Stromal cell of bone marrow (primary cell): ENCODE results near the gene KCNE2.
A peak's percentile ranks its signal among the peaks of the same experiment; 100 is the strongest.
"Not testable (repeated sequence)": the region's sequence is repeated elsewhere in the genome, so short reads cannot be mapped to it uniquely, and the experiment has no call there.

Experiments
- DNase-seq: peaks from one replicate; pipeline ENCODE4 v3.0.0-alpha.2; 2012; ENCODE audit warnings: low read depth

Gene KCNE2

GRCh38 chr21:34353182-34353581 lies 10.6 kb upstream of the KCNE2 start:
- no peak for DNase-seq

DNA sequence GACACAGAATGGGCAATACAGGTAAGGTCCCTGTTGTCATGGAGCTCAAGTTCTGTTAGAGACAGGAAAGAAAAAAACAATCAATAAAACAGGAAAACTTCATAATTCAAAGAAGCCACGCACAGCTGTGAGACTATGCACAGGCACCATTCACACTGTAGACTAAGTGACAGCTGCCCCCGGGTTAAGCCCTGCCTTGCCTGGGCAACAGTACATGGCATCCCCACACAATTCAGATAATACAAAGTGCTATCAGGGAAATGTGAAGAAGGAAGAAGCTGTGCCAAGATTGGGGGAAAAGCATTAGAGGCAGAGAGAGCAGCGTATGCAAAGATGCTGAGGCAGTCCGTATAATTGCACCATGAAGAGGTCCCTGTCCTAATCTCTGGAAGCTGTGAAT lies 9.0 kb upstream of the KCNE2 start:
- no peak for DNase-seq

GRCh38 chr21:34355570-34355969 lies 8.2 kb upstream of the KCNE2 start:
- DNase-seq = no peak

GRCh38 chr21:34357889-34358288 lies 5.9 kb upstream of the KCNE2 start:
- no peak for DNase-seq

GRCh38 chr21:34358866-34359265 lies 4.9 kb upstream of the KCNE2 start:
- no peak for DNase-seq

GRCh38 chr21:34360488-34361241 lies 3.1 kb upstream of the KCNE2 start:
- no peak for DNase-seq

DNA sequence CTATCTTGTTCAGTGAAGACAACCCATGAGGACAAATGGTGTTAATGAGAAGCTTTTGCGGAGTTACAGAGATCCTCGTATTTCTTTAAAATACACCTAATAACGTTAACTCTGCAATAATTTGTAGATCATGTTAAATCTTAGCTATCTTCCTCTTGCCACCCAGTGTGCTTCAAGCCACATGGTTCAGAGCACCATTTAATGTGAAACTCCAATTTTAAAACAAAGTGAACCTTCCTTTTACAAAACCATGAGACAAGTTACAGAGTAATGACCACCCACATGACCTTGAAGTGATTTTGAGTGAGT lies 1.7 kb upstream of the KCNE2 start:
- no peak for DNase-seq

DNA sequence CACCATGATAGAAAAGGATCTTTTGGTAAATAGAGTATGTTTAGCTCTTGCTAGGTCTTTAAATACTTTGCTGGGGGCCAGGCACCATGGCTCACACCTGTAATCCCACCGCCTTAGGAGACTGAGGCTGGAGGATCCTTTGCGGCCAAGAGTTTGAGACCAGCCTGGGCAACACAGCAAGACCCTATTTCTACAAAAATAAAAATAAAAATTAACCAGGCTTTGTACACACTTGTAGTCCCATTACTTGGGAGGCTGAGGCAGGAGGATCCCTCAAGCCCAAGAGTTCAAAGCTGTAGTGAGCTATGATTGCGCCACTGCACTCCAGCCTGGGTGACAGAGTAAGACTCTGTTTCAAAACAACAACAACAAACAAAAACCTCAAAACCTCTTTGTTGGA lies 1.1 kb upstream of the KCNE2 start:
- DNase-seq = no peak

- no peak for DNase-seq
Measured at GRCh38 chr21:34364921-34365320, 1.1 kb downstream of the KCNE2 start.

GRCh38 chr21:34365809-34366208 lies 2.0 kb downstream of the KCNE2 start:
- no peak for DNase-seq

DNA sequence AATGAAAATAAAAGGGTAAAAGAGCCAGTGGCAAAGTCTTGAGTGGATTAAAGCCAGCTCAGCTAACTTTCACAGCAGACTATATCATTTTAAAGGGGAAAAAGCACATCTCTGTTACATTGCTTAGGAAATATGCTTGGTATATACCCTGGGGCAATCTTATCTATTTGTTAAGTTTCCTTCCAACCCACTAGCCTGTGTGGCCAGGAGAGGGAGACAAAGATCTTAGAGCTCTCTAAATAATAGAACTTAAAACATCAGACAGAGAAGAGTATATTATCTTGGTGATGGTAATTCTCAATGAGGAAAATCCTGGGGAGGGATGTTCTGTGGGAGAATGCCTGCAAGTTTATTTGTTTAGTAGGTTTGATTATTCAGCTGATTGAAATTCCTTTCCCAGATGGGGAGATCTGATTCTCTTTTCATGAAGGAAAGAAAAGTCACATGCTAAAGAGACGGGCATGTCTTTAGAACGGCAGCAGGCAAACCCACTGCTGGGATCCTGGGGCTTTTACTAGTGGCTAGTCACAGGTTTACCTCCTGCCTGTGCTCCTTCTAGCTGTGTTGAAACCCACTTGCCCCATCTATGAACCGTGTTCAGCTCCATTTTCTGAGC lies 3.6 kb downstream of the KCNE2 start:
- DNase-seq = peak; percentile 45

DNA sequence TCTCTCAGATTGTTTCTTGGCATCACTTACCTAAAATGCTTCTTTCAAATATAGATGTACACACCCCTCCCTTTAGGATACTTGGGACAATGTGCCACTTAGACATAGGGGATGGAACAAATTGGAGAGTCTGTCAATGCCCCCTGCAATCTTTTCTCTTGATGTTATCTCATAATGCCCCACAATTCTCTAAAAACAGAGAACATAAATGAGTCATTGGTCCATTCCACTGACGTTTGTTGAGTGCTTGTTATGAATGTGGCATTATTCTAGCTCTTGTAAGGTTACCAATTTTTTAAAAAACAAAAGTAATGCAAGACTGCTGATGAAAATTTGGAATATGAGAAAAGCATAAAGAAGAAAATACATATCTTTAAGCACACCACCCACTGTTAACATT lies 5.9 kb downstream of the KCNE2 start:
- DNase-seq = no peak

DNA sequence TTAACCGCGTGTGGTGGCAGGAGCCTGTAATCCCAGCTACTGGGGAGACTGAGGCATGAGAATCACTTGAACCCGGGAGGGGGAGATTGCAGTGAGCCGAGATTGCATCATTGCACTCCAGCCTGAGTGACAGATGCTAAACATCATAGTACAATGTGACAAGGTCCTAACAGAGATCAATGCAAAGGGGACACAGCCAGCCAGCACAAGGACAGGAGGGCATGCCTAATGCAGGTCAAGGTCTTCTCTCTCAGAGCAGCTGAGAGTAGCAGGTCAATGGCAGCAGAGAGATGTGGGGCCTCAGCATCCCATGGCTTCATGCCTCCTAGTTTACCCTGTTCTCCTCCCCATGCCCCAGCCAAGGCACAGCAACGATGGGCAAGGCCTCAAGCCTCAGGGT lies 8.5 kb downstream of the KCNE2 start:
- DNase-seq = no peak

GRCh38 chr21:34374462-34374861 lies 10.7 kb downstream of the KCNE2 start:
- not testable (repeated sequence) for DNase-seq

DNA sequence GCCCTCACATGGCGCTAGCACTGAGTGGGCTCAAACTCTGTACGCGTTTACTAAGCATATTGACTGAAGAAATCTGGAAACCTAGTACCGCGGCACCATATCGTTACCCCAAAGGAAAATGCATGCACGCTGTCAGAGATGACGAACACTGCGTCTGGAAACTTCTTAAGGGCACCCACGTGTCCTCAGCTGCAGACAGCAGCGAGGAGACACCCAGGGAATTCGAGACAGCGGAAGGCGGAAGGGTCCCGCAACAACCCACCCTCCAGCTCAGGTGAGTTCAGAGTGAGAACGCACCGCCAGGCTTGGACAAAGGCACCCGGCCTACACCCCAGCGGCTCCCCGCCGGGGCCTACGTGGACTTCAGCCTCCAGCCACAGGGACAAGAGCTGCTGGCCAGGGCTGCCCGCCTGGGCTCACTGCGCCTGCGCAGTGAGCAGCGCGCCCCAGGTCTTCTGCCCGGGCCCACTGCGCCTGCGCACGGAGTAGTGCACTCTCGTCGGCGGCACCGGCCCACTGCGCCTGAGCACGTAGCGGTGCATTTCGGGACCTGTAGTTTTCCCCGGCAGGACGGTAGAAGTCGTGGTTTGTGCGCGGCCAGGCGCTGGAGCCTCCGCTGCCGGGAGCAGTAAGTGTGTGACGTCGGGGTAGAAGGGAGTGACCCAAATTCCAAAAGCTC lies 11.3 kb downstream of the KCNE2 start, which contains the start of gene SMIM11:
SMIM11 (plus strand) TSS at position 568 of the 679 bp plus-strand sequence. CDS start 3,998 bp downstream, outside the sequence.
- not testable (repeated sequence) for DNase-seq

- DNase-seq = not testable (repeated sequence)
Measured at GRCh38 chr21:34375619-34375972, 11.8 kb downstream of the KCNE2 start.

- DNase-seq = not testable (repeated sequence)
Measured at GRCh38 chr21:34383138-34383537, 19.3 kb downstream of the KCNE2 start.

- not testable (repeated sequence) for DNase-seq
Measured at GRCh38 chr21:34383724-34384415, 20.1 kb downstream of the KCNE2 start.

GRCh38 chr21:34400522-34400921 lies 36.7 kb downstream of the KCNE2 start:
- not testable (repeated sequence) for DNase-seq

DNA sequence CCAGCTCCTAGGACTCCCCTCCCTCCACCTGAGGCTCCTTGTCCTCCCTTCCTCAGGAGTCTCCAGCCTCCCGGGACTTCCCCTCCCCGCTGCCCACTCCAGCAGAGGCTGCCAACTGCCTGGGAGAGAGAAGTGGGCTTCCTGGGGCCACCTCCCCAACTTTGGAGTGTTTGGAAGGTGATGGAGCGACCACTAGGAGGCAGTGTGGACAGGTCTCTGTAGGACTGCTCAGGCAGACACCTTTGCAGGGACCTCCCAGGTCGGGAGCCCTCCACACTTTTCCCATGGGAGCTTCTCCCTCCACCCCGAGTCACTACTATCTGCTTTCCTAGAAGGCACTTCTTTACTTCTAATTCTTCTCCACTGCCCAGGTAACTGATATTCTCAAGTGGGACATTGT lies 40.9 kb downstream of the KCNE2 start:
- not testable (repeated sequence) for DNase-seq

DNA sequence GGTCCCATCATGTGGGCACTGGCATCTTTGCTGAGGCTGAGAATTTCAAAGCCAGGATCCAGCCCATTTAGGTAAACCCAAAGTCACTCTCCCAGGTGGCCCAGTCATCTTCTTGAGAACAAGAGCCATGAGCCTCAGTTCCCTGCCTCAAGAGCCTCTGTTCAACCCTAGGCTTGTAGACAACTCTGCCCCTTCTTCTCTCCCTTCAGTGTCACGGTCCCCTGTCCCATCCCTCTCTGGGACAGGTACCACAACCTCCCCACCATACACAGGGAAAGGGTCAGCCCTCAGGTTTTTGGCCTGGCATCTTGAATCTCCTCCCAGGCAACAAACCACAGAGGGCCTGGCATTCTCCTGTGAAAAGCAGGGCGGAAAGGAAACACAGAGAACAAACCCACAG lies 41.9 kb downstream of the KCNE2 start:
- not testable (repeated sequence) for DNase-seq

DNA sequence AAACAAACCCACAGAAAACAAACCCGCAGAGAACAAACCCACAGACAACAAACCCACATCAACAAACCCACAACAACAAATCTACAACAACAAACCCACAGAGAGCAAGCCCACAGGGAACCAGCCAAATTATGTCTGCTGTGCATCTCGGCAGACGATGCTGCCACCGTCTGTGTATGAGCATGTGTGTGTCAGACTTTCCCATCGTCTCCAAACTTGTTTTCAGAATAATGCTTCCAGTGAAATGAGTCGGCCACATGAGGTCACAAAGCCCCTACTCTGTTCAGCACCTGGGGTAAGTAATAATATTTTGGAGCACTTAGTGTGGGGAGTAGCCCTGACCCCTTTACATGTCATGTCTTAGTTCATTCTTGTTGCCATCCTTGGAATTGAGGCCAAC lies 42.3 kb downstream of the KCNE2 start:
- not testable (repeated sequence) for DNase-seq

GRCh38 chr21:34406676-34407075 lies 42.9 kb downstream of the KCNE2 start:
- not testable (repeated sequence) for DNase-seq
